GM18861 (cell line): ENCODE data around the gene SPECC1L.
A peak's percentile ranks its signal among the peaks of the same experiment; 100 is the strongest.

Experiments
- ATAC-seq: cut with Tn5 transposase; IDR thresholded peaks from one replicate; pipeline ENCODE4 v1.9.1; 2021; ENCODE audit not compliant: unreplicated experiment

The SPECC1L gene

GRCh38 chr22:24426851-24427499 is 156.3 kb downstream of the SPECC1L start:
- ATAC-seq = no peak

- ATAC-seq = peak; percentile 43
Observed at GRCh38 chr22:24427500-24428164, 157.0 kb downstream of the SPECC1L start, which contains the start of gene ADORA2A. TSS of gene ADORA2A (plus strand) at chr22:24427599. CDS start at chr22:24433405, 5,806 bp downstream.

GRCh38 chr22:24428751-24429410 is 158.2 kb downstream of the SPECC1L start:
- ATAC-seq = no peak

DNA sequence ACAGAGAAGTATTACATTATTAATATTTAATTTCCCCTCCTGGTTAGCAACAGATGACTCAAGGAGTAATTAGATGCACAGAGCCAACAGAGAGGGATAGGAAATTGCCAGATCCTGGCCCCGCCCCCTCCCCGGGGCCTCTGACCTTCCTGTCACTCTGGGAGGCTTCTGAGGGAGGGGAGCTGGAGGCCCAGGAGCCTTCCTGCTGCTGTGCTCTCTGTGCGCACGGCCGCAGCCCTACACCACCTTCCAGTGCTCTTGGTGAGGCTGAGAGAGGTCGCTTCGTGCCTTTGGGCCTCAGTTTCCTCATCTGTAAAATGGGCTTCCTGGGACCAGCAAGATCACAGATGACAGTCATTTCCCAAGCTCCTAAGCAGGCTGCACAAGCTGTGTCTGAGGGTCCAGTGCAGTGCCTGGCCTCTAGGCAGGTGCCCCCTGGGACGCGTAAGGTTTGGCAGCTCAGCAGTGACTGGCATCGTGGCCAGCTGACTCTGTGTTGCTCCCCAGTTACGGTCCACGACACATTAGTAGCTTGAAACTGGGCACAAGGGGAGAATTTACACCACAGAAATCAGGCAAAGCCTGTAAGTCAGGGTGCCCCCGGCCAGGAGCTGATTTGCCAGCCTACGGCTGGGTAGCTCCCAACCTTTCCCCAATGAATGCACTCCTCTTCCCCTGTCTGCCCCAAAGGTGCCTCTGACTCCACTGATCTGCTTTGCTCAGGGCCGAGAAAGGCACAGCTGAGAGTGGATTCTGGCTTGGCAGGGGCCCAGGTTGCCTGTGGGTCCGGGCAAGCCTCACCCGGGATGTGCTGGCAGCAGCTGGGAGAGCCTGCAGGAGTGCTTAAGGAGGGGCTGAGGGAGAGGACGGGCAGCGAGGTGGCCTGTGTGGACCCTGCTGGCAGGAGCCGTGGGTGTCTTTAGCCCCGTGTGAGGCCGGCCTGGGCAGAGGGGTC is 159.1 kb downstream of the SPECC1L start:
- ATAC-seq = no peak

GRCh38 chr22:24430431-24431308 is 160.0 kb downstream of the SPECC1L start:
- ATAC-seq = no peak

GRCh38 chr22:24431309-24432034 is 160.8 kb downstream of the SPECC1L start:
- no peak for ATAC-seq

DNA sequence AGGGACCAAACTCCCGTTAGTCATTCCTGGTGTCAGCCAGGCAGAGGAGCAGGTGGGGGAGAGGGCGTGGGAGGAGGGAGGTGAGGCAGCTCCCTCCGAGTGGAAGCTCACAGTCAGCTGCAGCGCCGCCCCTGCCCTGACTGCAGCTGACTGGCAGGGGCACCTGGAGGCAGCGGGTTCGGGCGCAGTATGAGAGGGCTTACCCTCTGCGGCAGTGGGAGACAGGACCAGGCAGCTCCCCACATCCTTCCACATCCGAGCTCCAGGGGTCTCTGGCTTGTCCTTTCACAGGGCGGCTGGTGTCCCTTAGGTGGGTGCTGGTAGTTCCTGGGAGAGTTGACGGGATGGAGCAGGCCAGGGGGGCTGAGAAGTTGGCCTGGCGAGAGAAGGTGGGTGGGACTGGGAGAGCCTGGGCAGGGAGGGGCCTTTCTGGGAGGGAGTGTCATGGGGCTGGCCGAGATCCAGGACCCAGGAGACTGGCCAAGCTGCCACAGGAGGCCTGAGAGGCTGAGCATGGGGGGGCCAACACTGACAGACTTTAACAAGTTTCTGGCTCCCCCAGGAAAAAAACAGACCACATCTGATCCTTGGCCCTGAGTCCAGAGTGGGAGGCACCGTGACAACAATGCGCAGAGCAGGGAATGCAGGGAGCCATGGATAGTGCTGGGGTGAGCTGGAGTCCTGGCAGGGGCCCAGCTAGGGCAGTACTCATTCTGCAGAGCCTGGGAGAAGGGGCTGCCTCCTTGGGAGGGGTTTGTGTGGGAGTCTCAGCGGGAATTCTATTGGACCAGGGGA is 161.6 kb downstream of the SPECC1L start:
- ATAC-seq = no peak

GRCh38 chr22:24433001-24433827 is 162.6 kb downstream of the SPECC1L start:
- no peak for ATAC-seq

GRCh38 chr22:24433828-24434470 is 163.3 kb downstream of the SPECC1L start:
- peak; percentile 48 for ATAC-seq

DNA sequence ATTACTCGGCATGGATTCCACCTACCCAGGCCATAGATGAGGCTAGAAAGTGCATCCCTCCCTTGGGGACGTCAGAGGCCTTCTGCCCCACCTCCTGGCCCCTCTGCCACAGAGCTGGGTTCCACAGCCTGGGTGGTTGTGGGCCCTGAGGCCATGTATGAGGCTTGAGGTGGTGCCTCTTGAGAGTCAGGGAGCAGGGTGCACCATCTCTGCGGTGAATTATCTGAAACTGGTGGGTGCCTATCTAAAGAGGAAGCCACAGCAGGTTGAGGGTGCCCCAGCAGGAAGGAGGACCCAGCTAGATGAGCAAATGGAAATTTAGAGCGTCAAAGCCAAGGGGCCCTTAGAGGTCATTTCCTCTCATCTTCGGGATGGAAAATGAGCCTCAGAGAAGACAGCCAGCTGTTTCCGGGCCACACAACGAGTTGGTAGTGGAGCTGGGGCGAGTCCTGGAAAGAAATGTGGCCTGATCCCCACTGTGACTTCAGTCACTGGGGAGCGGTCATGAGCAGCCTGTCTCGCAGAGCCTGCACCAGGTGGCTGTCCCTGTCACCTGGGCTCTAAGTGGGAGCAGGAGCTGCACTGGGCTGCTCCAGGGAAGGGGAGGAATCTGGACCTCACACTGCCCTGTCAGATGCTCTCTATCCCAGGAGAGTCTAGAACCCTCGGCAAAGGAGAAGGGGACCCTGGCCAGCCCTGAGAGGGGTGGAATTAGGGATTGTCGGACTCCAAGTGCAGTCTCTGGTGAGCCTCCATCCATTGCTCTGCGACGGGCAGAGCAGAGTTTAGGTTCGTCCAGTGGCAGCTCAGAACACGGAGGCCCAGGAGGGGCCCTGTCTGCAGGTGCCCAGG is 164.1 kb downstream of the SPECC1L start:
- ATAC-seq = peak; percentile 42

DNA sequence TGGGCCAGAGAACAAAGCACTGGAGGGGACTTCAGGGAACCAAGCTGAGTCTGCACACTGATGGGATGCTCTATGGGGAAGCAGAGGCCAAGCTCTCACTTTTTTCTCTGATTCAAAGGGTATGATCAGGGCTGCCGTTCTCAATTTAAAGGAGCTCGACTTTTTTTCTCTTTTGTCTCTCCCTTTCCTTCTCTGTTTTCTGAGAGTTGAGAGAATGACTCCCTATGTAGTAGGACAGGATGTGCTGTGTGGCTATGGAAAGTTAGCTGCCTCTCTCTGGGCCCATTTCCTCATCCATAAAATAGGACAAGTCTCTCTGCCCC is 164.7 kb downstream of the SPECC1L start:
- no peak for ATAC-seq

GRCh38 chr22:24435861-24436371 is 165.3 kb downstream of the SPECC1L start:
- ATAC-seq = no peak

DNA sequence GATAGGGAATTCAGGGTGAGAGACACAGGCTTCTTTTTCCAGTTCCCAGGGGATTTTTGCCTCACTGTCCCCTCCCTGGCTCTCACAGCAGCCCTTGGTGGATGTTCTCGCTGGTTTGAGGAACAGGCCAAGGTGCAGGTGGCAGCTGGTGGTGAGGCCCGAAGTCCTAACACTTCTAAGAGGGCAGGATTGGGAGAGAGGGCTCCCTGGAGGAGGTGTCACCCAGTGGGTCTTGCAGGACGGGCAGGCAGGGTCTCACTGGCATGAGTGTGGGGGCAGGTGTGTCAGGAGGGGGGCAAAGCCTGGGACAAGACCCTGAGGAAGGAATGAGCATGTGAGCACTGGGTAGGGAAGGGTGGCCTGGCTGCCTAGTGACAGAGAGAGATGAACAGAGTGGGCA is 165.9 kb downstream of the SPECC1L start:
- ATAC-seq = no peak

DNA sequence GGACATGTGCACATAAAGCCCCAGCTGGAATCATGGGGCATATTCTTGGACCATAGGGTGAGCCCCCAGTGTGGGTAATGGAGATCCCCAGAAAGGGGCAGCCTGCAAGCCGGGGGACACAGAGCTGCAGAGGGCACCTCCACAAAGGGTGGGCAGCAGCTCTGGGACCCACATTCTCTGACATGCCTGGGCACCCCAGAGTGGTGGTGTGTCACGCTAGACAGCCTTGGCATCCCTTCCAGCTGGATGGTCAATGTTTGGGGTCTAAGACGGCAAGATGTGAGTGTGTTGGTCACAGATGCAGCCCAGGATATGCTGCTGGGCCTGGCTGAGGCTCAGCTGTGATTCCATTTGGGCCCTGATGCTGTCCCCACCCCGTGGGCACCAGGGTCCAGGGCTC is 166.5 kb downstream of the SPECC1L start:
- no peak for ATAC-seq

DNA sequence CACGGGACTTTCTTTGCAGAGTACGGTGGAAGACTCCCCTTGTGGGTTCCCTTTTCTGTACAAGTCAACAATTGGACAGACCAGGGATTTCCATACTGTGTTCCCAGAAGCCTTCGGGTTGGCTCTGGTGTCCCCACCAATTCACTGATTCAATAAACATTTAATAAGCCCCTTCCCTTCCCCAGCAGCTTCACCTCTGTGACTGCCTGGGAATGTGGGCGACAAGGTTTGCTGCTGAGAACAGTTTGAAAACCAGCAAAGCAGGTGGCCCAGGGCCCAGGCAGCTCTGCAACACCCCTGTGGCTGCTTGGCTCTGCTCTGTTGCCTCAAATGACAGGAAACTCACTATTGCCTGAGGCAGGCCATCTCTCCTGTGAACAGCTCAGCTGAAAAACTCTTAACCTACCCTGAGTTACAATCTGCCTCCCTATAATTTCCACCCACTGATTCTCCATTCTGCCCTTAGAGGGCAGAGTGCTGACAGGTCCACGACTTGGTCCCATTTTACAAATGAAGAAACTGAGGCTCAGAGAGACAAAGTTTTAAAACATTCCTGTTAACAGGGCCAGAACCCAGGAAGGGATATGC is 167.2 kb downstream of the SPECC1L start:
- no peak for ATAC-seq

DNA sequence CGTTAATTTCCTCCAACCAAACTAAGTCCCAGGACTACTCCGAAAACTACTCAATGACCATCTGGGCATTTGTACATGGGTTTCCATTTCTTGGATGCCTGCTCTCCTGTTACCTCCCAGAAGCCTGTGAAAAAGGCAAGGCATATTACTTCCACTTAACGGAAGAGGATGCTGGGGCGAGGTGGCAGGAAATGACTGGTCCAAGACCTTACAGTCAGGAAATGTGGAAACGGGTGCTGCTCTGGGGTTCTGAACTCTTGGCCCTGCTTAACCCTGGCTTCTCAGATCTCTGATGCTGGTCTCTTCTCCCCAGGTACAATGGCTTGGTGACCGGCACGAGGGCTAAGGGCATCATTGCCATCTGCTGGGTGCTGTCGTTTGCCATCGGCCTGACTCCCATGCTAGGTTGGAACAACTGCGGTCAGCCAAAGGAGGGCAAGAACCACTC is 169.7 kb downstream of the SPECC1L start:
- ATAC-seq = no peak
